Stimulated activated CD4-positive, alpha-beta T cell treated with anti-CD3 and anti-CD28 coated beads, Interleukin-1b, Interleukin-23, amount 100 ng/mL, for 4 hours (primary cell): Measurements from ENCODE around the gene RETREG1.
"Not testable (repeated sequence)": the region's sequence is repeated elsewhere in the genome, so short reads cannot be mapped to it uniquely, and the experiment has no call there.

Source experiments
- DNase-seq, 2 donors: peaks; one replicate each; pipeline ENCODE4 v3.0.0-alpha.2; 2020; ENCODE audit warnings: low read depth in 2 of 2

The RETREG1 gene

GRCh38 chr5:16456103-16456832 is 160.5 kb downstream of the RETREG1 start:
- no peak for DNase-seq

- DNase-seq: no peak
Measured at GRCh38 chr5:16455668-16456067, 161.1 kb downstream of the RETREG1 start.

- DNase-seq: no peak
Measured at GRCh38 chr5:16454686-16455085, 162.1 kb downstream of the RETREG1 start.

GRCh38 chr5:16453609-16454008 is 163.2 kb downstream of the RETREG1 start:
- no peak for DNase-seq

- no peak for DNase-seq
Measured at GRCh38 chr5:16450163-16450562, 166.6 kb downstream of the RETREG1 start.

- DNase-seq: no peak
Measured at GRCh38 chr5:16446993-16447392, 169.8 kb downstream of the RETREG1 start.

GRCh38 chr5:16437977-16438376 is 178.8 kb downstream of the RETREG1 start:
- DNase-seq: no peak

- DNase-seq: not testable (repeated sequence)
Measured at GRCh38 chr5:16436065-16436682, 180.6 kb downstream of the RETREG1 start.

GRCh38 chr5:16431490-16431889 is 185.3 kb downstream of the RETREG1 start:
- DNase-seq: no peak

- no peak for DNase-seq
Measured at GRCh38 chr5:16430349-16431089, 186.3 kb downstream of the RETREG1 start.

- DNase-seq: no peak
Measured at GRCh38 chr5:16428359-16428758, 188.4 kb downstream of the RETREG1 start.

- DNase-seq: no peak
Measured at GRCh38 chr5:16427587-16427986, 189.2 kb downstream of the RETREG1 start.
